Measurements from ENCODE around the gene NHSL2.

The NHSL2 gene

GRCh38 chrX:72020788-72021187 is 110.1 kb downstream of the NHSL2 start:
- no peak for DNase-seq

GRCh38 chrX:72021975-72022374 is 111.3 kb downstream of the NHSL2 start:
- peak in 1 of 2 donors; percentile 27 for DNase-seq

- DNase-seq = no peak
Measured at GRCh38 chrX:72023071-72023470, 112.4 kb downstream of the NHSL2 start.

- no peak for DNase-seq
Measured at GRCh38 chrX:72025236-72025770, 114.7 kb downstream of the NHSL2 start.

GRCh38 chrX:72026341-72027023 is 115.8 kb downstream of the NHSL2 start:
- DNase-seq = no peak

GRCh38 chrX:72027024-72027913 is 116.6 kb downstream of the NHSL2 start:
- DNase-seq = no peak

- DNase-seq = no peak
Measured at GRCh38 chrX:72027914-72028307, 117.3 kb downstream of the NHSL2 start.

GRCh38 chrX:72028701-72029470 is 118.2 kb downstream of the NHSL2 start:
- no peak for DNase-seq

GRCh38 chrX:72029483-72030411 is 119.1 kb downstream of the NHSL2 start:
- no peak for DNase-seq

- DNase-seq = no peak
Measured at GRCh38 chrX:72030431-72030830, 119.8 kb downstream of the NHSL2 start.

- no peak for DNase-seq
Measured at GRCh38 chrX:72031118-72031517, 120.5 kb downstream of the NHSL2 start.

GRCh38 chrX:72031634-72032033 is 121.0 kb downstream of the NHSL2 start:
- peak in 1 of 2 donors; percentile 12 for DNase-seq

- no peak for DNase-seq
Measured at GRCh38 chrX:72037601-72038000, 127.0 kb downstream of the NHSL2 start.

GRCh38 chrX:72038016-72038415 is 127.4 kb downstream of the NHSL2 start:
- DNase-seq = no peak

- DNase-seq = no peak
Measured at GRCh38 chrX:72038868-72039267, 128.2 kb downstream of the NHSL2 start.

- DNase-seq = no peak
Measured at GRCh38 chrX:72040506-72040905, 129.9 kb downstream of the NHSL2 start.

- DNase-seq = no peak
Measured at GRCh38 chrX:72041176-72041575, 130.5 kb downstream of the NHSL2 start.

- no peak for DNase-seq
Measured at GRCh38 chrX:72041871-72042851, 131.5 kb downstream of the NHSL2 start.

- no peak for DNase-seq
Measured at GRCh38 chrX:72042852-72043248, 132.2 kb downstream of the NHSL2 start.

GRCh38 chrX:72043636-72044035 is 133.0 kb downstream of the NHSL2 start:
- no peak for DNase-seq

- DNase-seq = no peak
Measured at GRCh38 chrX:72045141-72045540, 134.5 kb downstream of the NHSL2 start.

All from inflammatory macrophage (primary cell).